ENCODE results near the gene KDM2A.

KDM2A gene

GRCh38 chr11:67300756-67301312 is 181.8 kb downstream of the KDM2A start:
- TF ChIP-seq, protein P1, sequence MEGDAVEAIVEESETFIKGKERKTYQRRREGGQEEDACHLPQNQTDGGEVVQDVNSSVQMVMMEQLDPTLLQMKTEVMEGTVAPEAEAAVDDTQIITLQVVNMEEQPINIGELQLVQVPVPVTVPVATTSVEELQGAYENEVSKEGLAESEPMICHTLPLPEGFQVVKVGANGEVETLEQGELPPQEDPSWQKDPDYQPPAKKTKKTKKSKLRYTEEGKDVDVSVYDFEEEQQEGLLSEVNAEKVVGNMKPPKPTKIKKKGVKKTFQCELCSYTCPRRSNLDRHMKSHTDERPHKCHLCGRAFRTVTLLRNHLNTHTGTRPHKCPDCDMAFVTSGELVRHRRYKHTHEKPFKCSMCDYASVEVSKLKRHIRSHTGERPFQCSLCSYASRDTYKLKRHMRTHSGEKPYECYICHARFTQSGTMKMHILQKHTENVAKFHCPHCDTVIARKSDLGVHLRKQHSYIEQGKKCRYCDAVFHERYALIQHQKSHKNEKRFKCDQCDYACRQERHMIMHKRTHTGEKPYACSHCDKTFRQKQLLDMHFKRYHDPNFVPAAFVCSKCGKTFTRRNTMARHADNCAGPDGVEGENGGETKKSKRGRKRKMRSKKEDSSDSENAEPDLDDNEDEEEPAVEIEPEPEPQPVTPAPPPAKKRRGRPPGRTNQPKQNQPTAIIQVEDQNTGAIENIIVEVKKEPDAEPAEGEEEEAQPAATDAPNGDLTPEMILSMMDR (IDR thresholded peaks at IDR 0.05; ENCODE audit: low read depth, low read length) = no peak
- H3K4me3 ChIP-seq (ENCODE audit: low read depth, low read length) = no peak overlapping the region
- DNase-seq = peak; percentile 6
- no peak overlapping the region for H3K27ac ChIP-seq
- H3K36me3 ChIP-seq = peaks cover 33% of the 10 kb centered on the region
- peaks cover 4% of the 10 kb centered on the region for H3K9me3 ChIP-seq (ENCODE audit: severe bottlenecking)
- no peaks in the 10 kb centered on the region for H3K27me3 ChIP-seq (ENCODE audit: insufficient read depth, low read depth, severe bottlenecking)

DNA sequence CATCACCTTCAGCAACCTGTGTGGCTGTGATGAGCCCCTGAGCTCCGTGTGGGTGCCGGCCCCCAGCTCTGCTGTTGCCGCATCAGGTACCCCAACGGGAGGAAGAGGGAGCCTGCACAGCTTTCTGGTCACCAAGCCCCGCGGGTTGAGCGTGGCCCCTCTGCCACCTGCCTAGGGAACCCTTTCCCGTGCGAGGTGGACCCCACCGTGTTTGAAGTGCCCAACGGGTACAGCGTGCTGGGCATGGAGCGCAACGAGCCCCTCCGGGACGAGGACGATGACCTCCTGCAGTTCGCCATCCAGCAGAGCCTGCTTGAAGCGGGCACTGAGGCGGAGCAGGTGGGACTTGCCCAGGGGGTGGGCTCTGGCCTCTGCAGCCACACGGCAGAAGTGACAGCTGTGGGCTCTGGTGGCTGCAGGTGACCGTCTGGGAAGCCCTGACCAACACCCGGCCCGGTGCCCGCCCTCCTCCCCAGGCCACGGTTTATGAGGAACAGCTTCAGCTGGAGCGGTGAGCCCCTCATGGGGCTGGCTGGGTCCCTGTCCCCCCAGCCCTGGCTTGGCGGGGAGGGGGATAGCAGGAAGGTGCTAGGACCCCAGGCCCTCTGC is 182.4 kb downstream of the KDM2A start:
- peak; percentile 10 for DNase-seq
- H3K36me3 ChIP-seq = peaks cover 29% of the 10 kb centered on the region
- H3K9me3 ChIP-seq (ENCODE audit: severe bottlenecking) = no peaks in the 10 kb centered on the region
- H3K27me3 ChIP-seq (ENCODE audit: insufficient read depth, low read depth, severe bottlenecking) = no peaks in the 10 kb centered on the region
- peak overlapping the region; percentile 89 for H3K27ac ChIP-seq
- TF ChIP-seq, protein P1 (IDR thresholded peaks at IDR 0.05; ENCODE audit: low read depth, low read length) = no peak
- peak overlapping the region; percentile 90; the same call in 1 of the 2 replicates for H3K4me3 ChIP-seq (ENCODE audit: low read depth, low read length)

DNA sequence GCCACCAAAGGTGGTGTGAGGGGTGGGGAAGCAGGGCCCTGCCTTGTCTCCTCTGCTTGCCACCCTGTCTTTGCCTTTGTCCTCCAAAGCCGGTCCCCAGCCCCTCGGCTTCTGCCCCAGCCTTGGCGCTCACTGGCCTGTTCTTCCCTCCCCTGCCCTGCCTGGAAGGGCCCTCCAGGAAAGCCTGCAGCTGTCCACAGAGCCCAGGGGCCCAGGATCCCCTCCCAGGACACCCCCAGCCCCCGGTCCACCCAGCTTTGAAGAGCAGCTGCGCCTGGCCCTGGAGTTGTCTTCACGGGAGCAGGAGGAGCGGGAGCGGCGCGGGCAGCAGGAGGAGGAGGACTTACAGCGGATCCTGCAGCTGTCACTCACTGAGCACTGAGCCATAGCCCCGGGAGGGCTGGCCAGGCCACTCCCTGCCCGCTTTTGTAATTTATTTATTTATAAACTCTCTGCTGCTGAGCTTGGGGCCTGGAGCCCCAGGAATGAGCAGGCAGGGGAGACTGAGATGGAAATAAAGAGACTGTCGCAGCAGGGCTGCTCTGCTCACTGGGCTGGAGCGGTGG is 183.0 kb downstream of the KDM2A start:
- Histone ChIP-seq H3K9me3 (ENCODE audit: severe bottlenecking) (no peaks in the 10 kb centered on the region), H3K27me3 (ENCODE audit: insufficient read depth, low read depth, severe bottlenecking) (no peaks in the 10 kb centered on the region), H3K36me3 (peaks cover 24% of the 10 kb centered on the region), H3K27ac (peak overlapping the region; percentile 89), H3K4me3 (ENCODE audit: low read depth, low read length) (peak overlapping the region; percentile 90)
- DNase-seq = peak; percentile 87
- TF ChIP-seq, protein P1 (IDR thresholded peaks at IDR 0.05; ENCODE audit: low read depth, low read length) = no peak

DNA sequence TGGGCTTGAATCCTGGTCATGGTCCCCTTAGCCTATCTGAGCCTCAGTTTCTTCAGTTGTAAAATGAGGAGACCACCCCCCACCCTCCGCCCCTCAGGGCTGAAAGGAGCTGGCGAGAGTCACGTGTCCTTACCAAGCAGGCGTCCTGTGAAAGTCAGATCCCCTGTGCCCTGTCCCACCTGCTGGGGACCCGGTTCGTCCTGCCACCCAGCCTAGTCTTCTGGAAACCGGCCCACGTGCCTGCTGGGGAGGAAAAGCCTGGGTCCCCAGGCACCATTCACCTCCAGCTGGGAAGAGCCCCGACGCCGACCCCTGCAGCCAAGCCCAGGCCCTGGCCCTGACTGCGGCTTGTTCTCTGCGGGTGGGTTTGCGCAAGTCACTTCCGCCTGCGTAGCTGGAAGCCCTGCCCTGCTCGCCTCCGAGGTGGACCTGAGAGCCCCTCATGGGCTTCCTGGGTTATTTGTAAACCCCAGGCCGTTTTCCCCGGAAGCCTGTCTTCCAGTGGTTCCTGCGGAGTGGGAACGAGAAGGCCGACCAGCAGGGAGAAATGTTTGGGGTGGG is 183.6 kb downstream of the KDM2A start:
- peak; percentile 55 for DNase-seq
- peak overlapping the region; percentile 89 for H3K27ac ChIP-seq
- peaks cover 24% of the 10 kb centered on the region for H3K36me3 ChIP-seq
- H3K27me3 ChIP-seq (ENCODE audit: insufficient read depth, low read depth, severe bottlenecking) = no peaks in the 10 kb centered on the region
- H3K9me3 ChIP-seq (ENCODE audit: severe bottlenecking) = no peaks in the 10 kb centered on the region
- peak overlapping the region; percentile 90 for H3K4me3 ChIP-seq (ENCODE audit: low read depth, low read length)
- TF ChIP-seq, protein P1 (IDR thresholded peaks at IDR 0.05; ENCODE audit: low read depth, low read length) = no peak

DNA sequence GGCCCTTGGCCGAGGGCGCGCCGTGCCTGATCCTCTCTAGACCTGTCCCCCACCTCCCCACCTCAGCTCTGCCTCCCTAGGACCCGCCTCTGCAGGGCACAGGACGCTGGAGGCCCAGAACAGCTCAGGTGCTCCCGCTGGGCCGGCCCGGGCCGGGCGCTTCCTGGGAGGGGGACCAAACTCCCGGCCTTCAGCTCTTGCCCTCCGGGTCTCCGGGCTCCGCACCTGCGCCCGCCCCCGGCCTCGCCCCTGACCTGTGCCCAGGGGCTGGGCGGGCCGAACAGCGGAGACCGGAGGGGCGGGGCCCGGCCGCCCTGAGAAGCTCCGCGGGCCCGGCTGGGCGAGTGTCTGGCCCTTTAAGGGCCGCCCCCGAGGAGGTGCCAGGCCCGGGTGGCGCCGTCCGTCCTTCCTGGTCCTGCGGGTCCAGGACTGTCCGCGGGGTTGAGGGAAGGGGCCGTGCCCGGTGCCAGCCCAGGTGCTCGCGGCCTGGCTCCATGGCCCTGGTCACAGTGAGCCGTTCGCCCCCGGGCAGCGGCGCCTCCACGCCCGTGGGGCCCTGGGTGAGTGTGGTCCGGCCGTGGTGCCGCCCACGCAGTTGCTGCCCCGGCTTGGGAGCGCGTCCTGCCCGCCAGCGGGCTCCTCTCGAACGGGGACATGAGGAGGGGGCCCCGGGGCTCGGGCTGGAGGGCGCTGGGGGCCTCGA is 184.2 kb downstream of the KDM2A start, which contains the start of gene SSH3:
SSH3 (plus strand) TSS at position 399 of the 703 bp plus-strand sequence; CDS start at position 495, 96 bp downstream.
- H3K9me3 ChIP-seq (ENCODE audit: severe bottlenecking) = no peaks in the 10 kb centered on the region
- peak; percentile 77 for DNase-seq
- peak within 1 kb of the TSS; percentile 90 for H3K4me3 ChIP-seq (ENCODE audit: low read depth, low read length)
- TF ChIP-seq, protein P1 (IDR thresholded peaks at IDR 0.05; ENCODE audit: low read depth, low read length) = no peak
- peak within 1 kb of the TSS; percentile 89 for H3K27ac ChIP-seq
- peaks cover 24% of the 10 kb centered on the region for H3K36me3 ChIP-seq
- no peaks in the 10 kb centered on the region for H3K27me3 ChIP-seq (ENCODE audit: insufficient read depth, low read depth, severe bottlenecking)

Data from WERI-Rb-1 (cell line).